NCI-H748 treated with DMSO at 0.1 percent for 48 hours (cell line): ENCODE results near the gene LCE7A.

Source experiments
- DNase-seq: peaks from one replicate; lab custom pipeline; 2025; lab: John Stamatoyannopoulos, UW

The LCE7A gene

DNA sequence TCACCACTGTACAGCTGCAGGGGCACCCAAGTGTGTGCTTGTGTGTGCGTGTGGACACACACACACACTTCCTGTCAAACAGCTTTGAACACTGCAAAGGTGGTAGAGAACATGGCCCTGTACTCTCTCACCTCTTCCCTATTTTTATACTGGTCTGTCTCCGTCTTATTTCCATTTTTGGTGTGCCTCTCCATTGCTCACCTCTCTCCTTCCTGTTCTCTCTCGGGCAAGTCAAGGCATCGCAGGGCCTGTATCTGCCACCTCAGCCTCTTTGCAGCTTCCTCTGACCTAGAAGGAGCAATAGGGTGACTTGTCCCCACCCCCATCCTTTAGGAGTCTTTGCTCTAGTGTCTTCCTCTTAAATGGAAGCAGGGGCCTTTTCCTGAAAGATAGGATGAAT is 20.5 kb downstream of the LCE7A start:
- no peak for DNase-seq

DNA sequence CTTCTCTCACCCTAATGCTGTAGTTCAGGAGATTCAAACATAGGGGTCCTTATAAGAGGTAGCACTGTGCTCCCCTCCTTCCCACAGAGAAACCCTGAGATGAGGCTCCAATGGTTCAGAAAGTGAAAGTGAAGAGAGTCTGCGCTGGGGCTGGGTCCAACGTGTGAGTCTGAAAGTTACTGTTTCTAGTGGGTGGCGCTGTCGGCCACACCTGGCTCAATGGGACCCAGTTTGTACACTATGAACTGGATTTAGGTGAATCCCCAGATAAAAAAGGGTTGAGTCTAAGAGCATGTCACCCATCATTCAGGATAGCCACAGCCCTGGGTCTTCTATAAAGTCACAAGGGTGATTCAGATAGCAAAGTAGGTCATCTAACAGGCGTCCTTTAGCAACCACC is 21.1 kb downstream of the LCE7A start:
- no peak for DNase-seq

DNA sequence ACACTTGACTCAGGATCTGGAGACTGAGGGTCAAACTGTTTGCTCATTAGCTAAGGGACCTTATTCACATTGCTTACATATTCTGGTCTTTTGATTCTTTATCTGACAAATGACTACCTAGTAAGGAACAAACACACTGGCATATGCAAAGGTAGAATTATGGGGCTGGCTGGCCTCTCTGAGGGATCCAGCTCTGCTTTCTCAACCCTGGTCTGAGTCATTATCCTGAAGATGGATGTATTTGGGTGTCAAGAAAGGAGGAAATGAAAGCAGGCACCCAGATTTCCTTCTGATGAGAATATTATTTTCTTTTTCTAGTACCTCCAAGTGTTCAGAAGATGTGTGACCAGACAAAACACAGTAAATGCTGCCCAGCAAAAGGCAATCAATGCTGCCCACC is 24.3 kb downstream of the LCE7A start:
- DNase-seq = no peak

- DNase-seq = no peak
Measured at GRCh38 chr1:152884506-152884905, 24.7 kb downstream of the LCE7A start.

DNA sequence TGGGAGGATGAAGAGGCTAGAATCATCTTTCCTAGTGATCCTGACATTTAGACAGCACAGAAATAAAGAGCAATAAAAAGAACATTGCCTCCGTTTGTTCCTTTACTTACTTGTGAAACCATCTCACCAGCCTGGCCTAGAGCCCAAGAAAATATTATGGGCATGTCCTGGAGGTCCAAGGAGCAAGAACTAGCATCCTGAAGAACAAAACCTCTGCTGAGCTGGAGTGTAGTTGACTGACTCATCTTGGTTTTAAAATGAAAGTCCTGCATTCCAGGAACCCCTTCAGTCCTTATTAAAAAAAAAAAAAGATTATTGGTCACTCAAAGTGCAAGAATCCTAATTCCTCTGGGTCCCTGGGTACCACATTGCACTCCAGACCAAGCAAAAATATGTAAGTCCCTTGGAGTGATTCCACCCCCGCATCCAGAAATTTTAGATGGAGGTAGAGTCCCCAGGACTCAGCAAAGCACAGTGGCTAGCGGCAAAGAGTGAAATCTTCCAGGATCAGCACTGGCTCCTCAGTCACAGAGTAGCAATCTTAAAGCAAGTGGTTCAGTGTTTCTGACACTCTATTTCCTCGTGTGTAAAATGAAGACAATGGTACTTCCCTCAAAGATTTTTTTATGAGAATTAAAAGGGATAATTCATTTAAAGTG is 25.3 kb downstream of the LCE7A start:
- no peak for DNase-seq

- no peak for DNase-seq
Measured at GRCh38 chr1:152886085-152886484, 26.3 kb downstream of the LCE7A start.

GRCh38 chr1:152886758-152887409 is 27.1 kb downstream of the LCE7A start:
- DNase-seq = no peak

DNA sequence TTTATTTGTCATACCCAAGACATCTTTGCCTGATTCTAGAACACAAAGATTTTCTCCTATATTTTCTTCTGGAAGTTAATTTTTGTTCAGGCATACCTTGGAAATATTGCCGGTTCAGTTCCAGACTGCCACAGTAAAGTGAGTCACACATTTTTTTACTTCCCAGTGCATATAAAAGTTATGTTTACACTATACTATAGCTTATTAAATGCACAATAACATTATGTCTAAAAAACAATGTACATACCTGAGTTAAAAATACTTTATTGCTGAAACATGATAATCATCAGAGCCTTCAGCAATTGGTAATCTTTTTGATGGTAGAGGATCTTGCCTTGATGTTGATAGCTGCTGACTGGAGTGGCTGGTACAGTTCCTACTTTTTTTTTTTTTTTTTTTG is 28.3 kb downstream of the LCE7A start:
- no peak for DNase-seq

DNA sequence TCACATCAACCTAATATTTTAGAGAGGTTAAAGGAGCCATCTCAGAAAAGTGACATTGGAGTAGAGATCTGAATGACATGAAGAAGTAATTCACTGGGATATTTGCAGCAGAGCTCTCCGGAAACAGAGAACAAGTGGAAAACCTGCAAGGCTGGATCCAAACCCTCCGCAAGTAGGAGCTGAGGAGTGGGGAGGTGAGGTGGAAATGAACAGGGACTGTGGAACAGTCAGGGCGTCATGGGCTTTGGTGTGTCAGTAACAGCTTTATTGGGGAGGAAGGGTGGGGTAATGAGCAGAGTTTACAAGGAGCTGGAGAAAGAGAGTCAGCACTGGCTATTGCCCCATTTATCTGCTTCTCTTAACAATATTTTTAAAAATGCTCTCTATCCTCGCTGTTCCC is 39.2 kb downstream of the LCE7A start:
- no peak for DNase-seq

GRCh38 chr1:152899883-152900282 is 40.1 kb downstream of the LCE7A start:
- DNase-seq = no peak

DNA sequence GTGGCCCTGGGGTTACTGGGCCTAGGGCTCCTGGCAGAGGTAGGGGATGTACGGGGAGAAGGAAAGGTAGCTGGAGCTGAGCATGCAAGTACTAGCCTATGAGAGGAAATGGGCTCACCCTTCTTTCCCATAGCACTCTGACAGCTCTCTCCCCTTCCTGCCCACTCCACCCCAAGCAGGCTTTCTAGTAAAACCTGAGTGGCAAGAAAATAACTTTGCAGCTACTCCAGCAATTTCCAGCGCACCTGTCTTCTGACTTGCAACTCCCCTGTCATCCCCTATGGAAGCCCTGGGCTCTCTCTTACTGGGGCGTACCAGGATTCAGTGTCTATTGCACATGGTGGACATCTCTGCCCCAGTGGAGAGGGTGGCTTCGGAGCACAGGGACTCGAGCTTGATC is 41.8 kb downstream of the LCE7A start:
- DNase-seq = no peak

DNA sequence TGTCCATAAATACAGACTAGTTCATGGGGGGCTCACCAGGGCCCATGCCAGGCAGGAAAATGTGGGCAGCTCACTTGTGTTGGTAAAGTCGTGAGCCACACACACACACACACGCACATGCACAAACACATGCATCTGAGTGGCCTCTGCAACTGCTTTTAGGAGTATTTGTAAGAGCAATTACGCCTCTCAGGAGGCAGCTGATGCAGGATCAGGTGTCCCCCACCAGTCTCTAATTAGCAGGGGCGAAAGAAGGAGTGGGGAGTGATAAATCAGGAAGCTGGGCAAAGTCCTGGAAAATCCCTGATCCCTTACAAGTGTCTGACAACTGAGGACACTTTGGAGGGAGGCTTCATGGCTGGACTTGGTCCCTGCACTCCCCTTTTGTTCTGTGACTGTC is 42.8 kb downstream of the LCE7A start:
- DNase-seq = no peak

DNA sequence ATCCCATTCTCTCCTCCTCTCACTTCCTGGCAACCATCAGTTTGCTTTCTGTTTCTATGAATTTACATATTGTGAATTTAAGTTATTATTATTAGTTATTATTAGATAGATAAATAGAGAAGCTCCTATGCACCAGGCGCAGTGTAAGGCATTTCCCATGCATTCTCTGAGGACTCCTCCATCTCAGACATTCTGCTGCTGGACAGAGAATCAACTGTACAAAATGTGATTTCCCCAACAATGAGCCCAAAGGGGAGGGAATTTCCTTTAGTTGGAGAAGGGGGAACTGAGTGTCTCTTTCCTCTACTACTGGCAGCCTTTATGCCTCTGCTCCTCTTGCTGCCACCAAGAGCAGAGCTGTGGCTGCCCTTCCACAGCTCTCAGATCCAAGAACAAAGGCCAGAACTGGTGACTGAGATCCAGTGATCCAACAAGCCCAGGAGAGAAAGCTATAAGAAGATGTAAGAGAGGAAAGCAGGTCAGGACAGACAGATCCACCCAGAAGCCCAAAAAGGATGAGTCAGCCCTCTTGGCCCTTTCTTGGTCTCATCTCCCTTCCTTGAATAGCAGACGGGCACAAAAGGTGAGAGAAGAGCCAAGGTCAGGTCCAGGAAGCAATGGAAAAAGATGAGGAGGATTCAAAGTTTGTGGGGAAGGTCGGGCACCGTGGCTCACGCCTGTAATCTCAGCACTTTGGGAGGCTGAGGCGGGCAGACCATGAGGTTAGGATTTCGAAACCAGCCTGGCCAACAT is 45.1 kb downstream of the LCE7A start:
- no peak for DNase-seq

GRCh38 chr1:152906023-152906565 is 46.3 kb downstream of the LCE7A start:
- no peak for DNase-seq

GRCh38 chr1:152907686-152908601 is 48.1 kb downstream of the LCE7A start, which contains the start of gene IVL:
Gene IVL (plus strand): TSS chr1:152908546. CDS start chr1:152909798, 1,252 bp downstream.
- DNase-seq = no peak

GRCh38 chr1:152909206-152909605 is 49.4 kb downstream of the LCE7A start:
- no peak for DNase-seq
